Measurements from ENCODE around the gene FYB2.

FYB2 gene

GRCh38 chr1:56811331-56811730, 7.9 kb downstream of the FYB2 start:
- Histone ChIP-seq H3K36me3 (ENCODE audit: control insufficient read depth, low read length) (no peaks in the 10 kb centered on the region), H3K9me2 (replicated peaks; ENCODE audit: control insufficient read depth, low read length) (no peaks in the 10 kb centered on the region), H3K79me2 (ENCODE audit: control insufficient read depth, low read length) (no peaks in the 10 kb centered on the region), H3F3A (ENCODE audit: control insufficient read depth, insufficient read depth) (no peaks in the 10 kb centered on the region), H3K9me3 (ENCODE audit: control insufficient read depth, insufficient read depth, low read length) (no peaks in the 10 kb centered on the region), H3K4me2 (ENCODE audit: low read length) (no peak overlapping the region), H3K4me1 (ENCODE audit: control insufficient read depth, low read length) (no peaks in the 10 kb centered on the region), H4K20me1 (ENCODE audit: control insufficient read depth, insufficient read depth, low read depth, low read length) (no peaks in the 10 kb centered on the region), H3K27me3 (ENCODE audit: control insufficient read depth, low read length) (no peaks in the 10 kb centered on the region), H3K4me3 (ENCODE audit: low read length) (no peak overlapping the region), H3K27ac (ENCODE audit: low read depth, low read length) (no peak overlapping the region)
- TF ChIP-seq, protein P1, sequence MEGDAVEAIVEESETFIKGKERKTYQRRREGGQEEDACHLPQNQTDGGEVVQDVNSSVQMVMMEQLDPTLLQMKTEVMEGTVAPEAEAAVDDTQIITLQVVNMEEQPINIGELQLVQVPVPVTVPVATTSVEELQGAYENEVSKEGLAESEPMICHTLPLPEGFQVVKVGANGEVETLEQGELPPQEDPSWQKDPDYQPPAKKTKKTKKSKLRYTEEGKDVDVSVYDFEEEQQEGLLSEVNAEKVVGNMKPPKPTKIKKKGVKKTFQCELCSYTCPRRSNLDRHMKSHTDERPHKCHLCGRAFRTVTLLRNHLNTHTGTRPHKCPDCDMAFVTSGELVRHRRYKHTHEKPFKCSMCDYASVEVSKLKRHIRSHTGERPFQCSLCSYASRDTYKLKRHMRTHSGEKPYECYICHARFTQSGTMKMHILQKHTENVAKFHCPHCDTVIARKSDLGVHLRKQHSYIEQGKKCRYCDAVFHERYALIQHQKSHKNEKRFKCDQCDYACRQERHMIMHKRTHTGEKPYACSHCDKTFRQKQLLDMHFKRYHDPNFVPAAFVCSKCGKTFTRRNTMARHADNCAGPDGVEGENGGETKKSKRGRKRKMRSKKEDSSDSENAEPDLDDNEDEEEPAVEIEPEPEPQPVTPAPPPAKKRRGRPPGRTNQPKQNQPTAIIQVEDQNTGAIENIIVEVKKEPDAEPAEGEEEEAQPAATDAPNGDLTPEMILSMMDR (IDR thresholded peaks at IDR 0.05; ENCODE audit: low read depth, low read length, poor library complexity, severe bottlenecking): no peak
- no peak for TF ChIP-seq EZH2phosphoT487 (IDR thresholded peaks at IDR 0.05; ENCODE audit: borderline replicate concordance, low read length)

DNA sequence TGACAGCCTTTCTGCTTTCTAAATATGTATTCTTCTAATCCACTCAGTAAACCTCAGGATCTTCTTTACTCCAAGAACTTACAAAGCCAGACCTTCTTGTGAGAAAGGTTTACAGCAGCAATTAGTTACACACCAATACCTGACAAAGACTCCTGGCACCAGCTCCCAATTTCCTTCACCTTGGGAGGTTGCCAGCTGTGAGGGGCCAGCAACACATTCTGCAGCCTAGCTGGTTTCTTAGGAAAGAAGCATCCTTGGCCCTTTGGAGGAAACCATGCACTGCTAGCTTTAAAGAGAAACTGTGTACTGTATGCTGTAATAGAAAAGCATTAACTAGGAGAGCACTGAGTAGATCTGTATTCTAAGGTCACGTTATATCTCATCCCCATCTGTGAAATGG, 10.8 kb downstream of the FYB2 start:
- no peak overlapping the region for H3K4me2 ChIP-seq (ENCODE audit: low read length)
- no peak overlapping the region for H3K4me3 ChIP-seq (ENCODE audit: low read length)
- no peaks in the 10 kb centered on the region for H3K27me3 ChIP-seq (ENCODE audit: control insufficient read depth, low read length)
- H3K4me1 ChIP-seq (ENCODE audit: control insufficient read depth, low read length): no peaks in the 10 kb centered on the region
- TF ChIP-seq, protein P1 (IDR thresholded peaks at IDR 0.05; ENCODE audit: low read depth, low read length, poor library complexity, severe bottlenecking): no peak
- TF ChIP-seq EZH2phosphoT487 (IDR thresholded peaks at IDR 0.05; ENCODE audit: borderline replicate concordance, low read length): no peak
- H3K36me3 ChIP-seq (ENCODE audit: control insufficient read depth, low read length): no peaks in the 10 kb centered on the region
- H3K9me2 ChIP-seq (replicated peaks; ENCODE audit: control insufficient read depth, low read length): no peaks in the 10 kb centered on the region
- H3K79me2 ChIP-seq (ENCODE audit: control insufficient read depth, low read length): no peaks in the 10 kb centered on the region
- no peaks in the 10 kb centered on the region for H3F3A ChIP-seq (ENCODE audit: control insufficient read depth, insufficient read depth)
- no peaks in the 10 kb centered on the region for H4K20me1 ChIP-seq (ENCODE audit: control insufficient read depth, insufficient read depth, low read depth, low read length)
- no peaks in the 10 kb centered on the region for H3K9me3 ChIP-seq (ENCODE audit: control insufficient read depth, insufficient read depth, low read length)
- H3K27ac ChIP-seq (ENCODE audit: low read depth, low read length): no peak overlapping the region

GRCh38 chr1:56806804-56807203, 12.4 kb downstream of the FYB2 start:
- H3K4me2 ChIP-seq (ENCODE audit: low read length): no peak overlapping the region
- no peaks in the 10 kb centered on the region for H4K20me1 ChIP-seq (ENCODE audit: control insufficient read depth, insufficient read depth, low read depth, low read length)
- no peaks in the 10 kb centered on the region for H3K27me3 ChIP-seq (ENCODE audit: control insufficient read depth, low read length)
- no peak overlapping the region for H3K4me3 ChIP-seq (ENCODE audit: low read length)
- no peaks in the 10 kb centered on the region for H3K36me3 ChIP-seq (ENCODE audit: control insufficient read depth, low read length)
- no peaks in the 10 kb centered on the region for H3K9me3 ChIP-seq (ENCODE audit: control insufficient read depth, insufficient read depth, low read length)
- no peaks in the 10 kb centered on the region for H3K79me2 ChIP-seq (ENCODE audit: control insufficient read depth, low read length)
- TF ChIP-seq, protein P1 (IDR thresholded peaks at IDR 0.05; ENCODE audit: low read depth, low read length, poor library complexity, severe bottlenecking): no peak
- TF ChIP-seq EZH2phosphoT487 (IDR thresholded peaks at IDR 0.05; ENCODE audit: borderline replicate concordance, low read length): no peak
- H3K27ac ChIP-seq (ENCODE audit: low read depth, low read length): no peak overlapping the region
- H3K4me1 ChIP-seq (ENCODE audit: control insufficient read depth, low read length): no peaks in the 10 kb centered on the region
- H3K9me2 ChIP-seq (replicated peaks; ENCODE audit: control insufficient read depth, low read length): no peaks in the 10 kb centered on the region
- H3F3A ChIP-seq (ENCODE audit: control insufficient read depth, insufficient read depth): no peaks in the 10 kb centered on the region
